NCI-H2029 treated with DMSO at 0.1 percent for 48 hours (cell line): Measurements from ENCODE around the gene MAPRE3.

Experiments used
- DNase-seq: peaks from one replicate; lab custom pipeline; 2025; lab: John Stamatoyannopoulos, UW

The MAPRE3 gene

DNA sequence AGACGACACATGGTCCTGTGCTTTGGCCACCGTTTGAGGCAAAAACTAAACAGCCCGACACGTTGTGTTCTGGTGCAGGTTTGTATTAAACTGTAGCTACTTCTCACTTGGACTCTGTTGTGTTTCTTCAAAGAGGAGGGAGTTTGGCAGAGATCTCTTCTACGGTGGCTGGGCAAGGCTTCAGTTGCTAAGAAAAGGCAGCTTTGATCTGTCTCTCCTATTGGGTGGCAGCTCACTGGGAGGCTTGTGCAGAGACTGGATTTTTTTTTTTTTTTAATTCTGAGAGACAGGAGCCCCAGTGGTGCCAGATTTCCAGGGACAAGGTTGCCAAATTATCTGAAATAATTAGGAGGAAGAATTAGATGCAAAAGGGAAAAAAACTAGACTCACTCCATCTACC lies 20.2 kb upstream of the MAPRE3 start:
- DNase-seq, result no peak

- no peak for DNase-seq
Observed at GRCh38 chr2:26951236-26951635, 19.2 kb upstream of the MAPRE3 start.

GRCh38 chr2:26952374-26952773 lies 18.1 kb upstream of the MAPRE3 start:
- DNase-seq, result no peak

DNA sequence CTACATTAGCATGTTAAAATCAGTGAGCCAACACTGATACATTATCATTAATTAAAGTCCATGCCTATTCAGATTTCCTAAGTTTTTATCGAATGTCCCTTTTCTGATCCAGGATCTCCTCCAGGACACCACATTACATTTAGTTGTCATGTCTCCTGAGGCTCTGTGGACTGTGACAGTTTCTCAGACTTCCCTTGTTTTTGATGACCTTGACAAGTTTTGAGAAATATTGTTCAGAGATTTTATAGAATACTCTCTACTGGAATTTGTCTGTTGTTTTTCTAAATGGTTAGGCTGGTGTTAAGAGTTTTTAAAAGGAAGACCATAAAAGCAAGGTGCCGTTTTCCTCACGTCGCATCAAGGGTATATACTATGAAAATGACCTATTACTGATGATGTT lies 16.3 kb upstream of the MAPRE3 start:
- no peak for DNase-seq

DNA sequence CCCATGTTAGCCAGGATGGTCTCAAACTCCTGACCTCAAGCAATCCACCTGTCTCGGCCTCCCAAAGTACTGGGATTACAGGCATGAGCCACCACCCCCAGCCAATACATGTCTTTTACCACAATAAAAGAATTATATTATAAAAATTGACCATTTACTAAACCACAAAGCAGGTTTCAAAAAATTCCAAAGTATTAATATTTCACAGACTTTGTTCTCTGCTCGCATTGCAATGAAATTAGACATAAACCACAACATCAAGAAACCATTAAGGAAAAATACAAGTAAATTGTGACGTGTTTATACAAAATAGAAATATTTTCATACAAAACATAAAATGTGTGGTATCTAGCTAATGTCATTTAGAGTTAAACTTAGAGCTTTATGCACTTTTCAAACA lies 13.4 kb upstream of the MAPRE3 start:
- DNase-seq, result no peak

DNA sequence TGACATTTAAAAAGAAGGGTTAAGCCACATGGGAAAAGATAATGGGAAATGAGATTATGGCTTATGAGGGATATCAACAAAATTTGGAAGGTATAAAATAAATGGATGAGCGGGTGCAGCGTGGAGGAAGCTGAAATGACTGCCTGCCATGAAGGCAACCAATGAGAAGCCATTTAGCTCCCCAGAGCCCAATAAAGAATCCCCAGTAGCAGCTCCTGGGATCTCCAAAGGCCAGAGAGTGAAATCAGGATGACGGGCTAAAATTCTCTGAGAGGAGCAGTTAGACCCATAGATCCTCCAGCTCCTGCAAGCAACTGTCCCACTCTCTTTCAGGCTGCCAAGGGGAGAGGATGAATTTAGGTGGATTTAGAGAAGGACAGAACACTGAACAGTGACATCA lies 12.9 kb upstream of the MAPRE3 start:
- no peak for DNase-seq

- DNase-seq, result no peak
Observed at GRCh38 chr2:26959331-26959730, 11.1 kb upstream of the MAPRE3 start.

DNA sequence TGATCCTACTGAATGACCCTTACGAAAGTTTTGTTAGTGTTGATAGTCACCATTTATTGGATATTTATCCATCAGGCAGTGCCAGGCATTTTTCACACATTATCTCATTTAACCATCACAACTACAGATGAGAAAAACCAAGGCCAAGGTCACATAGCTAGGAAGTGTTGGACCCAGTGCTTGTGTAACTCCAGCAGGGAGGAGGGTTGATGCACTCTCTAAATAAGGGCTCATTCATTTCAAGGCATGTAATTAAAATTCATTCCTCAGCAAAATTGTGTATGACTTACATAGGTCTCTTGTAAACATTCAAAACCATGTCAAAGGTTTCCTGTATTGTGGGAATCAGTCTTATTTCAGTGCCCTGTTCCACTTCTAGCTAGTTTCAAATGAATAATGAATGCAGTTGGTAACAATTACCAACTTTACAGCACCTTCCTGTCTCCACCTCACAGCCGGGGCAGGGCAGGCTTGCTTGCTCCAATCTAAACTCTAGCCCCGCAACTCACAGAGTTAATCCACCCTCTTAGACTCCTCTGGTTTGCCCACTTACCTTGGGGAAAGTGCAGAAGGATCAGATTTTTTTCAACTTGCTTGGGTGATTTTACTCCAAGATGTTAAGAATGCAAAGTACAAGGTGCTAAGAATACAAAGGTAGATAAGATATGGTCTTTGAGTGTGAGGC lies 5.8 kb upstream of the MAPRE3 start:
- no peak for DNase-seq

- DNase-seq, result no peak
Observed at GRCh38 chr2:26968001-26968400, 2.4 kb upstream of the MAPRE3 start.

- no peak for DNase-seq
Observed at GRCh38 chr2:26969077-26969844, 1.2 kb upstream of the MAPRE3 start.

GRCh38 chr2:26970928-26971627 lies 641 bp downstream of the MAPRE3 start:
- DNase-seq, result no peak

DNA sequence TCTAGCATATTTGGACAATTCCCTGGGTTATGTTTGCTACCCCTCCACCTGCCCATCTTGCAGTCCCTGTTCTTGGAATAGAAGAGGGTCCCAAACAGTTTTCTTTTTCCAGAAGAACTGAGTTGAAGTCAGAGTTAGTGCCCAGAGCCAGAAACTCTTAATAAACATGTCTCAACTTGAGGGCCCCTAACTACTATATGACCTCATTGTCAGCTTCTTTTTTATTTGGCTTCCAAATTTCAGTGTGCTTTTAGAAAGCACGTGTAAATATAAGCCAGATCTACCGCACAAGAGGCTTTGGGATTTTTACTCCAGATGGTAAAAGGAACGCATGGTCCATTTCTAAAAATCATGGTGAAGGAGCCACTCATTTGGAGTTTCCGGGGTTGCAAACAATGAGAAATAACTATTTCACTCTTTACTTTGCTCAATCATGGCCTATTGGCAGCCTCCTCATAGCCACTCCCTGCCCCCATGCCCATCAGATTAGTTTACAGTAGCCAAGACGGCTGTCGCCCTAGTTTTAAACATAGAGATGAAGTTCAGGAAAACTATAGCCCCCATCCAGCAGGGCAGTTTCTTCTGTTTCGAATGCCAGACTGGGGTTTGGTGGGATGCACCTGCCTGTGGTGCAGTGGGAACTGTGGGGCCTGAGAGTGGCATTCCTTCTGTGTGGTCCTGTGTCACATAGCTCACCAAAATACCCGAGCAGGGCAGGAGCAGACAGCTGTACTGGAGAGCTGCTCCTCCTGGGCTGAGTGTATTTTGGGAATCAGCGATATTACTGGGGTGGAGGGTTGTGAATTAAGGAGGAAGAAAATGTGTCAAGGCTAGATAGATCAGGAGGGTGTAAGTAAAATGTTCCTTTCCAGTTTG lies 1.7 kb downstream of the MAPRE3 start:
- DNase-seq, result no peak

- DNase-seq, result no peak
Observed at GRCh38 chr2:26974352-26974751, 3.9 kb downstream of the MAPRE3 start.

DNA sequence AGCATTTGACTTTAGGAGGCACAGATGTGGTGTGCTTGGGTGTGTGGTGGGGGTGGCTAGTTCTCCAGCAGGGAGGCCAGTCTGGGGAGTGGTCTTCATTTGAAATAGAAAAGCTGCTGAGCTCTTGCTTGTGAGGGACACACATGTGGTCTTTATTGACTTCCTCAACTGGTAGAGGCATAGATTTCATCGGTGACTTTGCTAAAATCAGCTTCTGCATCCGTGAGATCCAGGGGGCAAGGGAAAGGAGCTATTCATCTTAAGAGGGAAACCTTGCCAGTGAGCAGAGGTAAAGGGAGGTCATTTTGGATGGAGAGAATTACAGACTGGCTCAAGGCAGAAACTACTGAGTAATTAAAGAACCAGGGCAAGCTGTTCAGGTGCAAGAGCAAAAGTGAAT lies 4.7 kb downstream of the MAPRE3 start:
- DNase-seq, result no peak

GRCh38 chr2:26975656-26976055 lies 5.2 kb downstream of the MAPRE3 start:
- DNase-seq, result no peak

GRCh38 chr2:26976237-26976636 lies 5.8 kb downstream of the MAPRE3 start:
- no peak for DNase-seq

GRCh38 chr2:26977012-26977411 lies 6.6 kb downstream of the MAPRE3 start:
- no peak for DNase-seq

GRCh38 chr2:26978061-26978596 lies 7.7 kb downstream of the MAPRE3 start:
- DNase-seq, result peak; percentile 51

GRCh38 chr2:26979741-26980140 lies 9.3 kb downstream of the MAPRE3 start:
- no peak for DNase-seq

DNA sequence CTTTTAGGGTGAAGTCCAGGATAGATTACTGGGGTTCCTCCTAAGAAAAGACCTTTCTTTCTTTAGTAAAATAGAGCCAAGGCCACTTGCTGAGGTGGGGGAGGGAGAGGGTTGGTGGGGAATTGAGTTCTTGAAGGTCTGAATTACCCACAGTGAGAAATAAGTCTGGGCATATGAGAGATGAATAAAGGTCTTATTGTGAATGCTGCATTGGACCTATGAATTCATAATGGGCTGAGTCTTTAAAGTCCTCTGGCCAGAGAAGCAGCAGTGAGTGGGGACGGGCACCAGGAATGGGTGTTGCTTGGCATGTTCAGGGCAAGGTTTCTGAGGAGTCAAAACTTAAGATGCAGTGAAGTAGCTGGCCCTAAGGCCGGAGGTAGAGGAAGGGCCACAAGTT lies 10.5 kb downstream of the MAPRE3 start:
- no peak for DNase-seq

DNA sequence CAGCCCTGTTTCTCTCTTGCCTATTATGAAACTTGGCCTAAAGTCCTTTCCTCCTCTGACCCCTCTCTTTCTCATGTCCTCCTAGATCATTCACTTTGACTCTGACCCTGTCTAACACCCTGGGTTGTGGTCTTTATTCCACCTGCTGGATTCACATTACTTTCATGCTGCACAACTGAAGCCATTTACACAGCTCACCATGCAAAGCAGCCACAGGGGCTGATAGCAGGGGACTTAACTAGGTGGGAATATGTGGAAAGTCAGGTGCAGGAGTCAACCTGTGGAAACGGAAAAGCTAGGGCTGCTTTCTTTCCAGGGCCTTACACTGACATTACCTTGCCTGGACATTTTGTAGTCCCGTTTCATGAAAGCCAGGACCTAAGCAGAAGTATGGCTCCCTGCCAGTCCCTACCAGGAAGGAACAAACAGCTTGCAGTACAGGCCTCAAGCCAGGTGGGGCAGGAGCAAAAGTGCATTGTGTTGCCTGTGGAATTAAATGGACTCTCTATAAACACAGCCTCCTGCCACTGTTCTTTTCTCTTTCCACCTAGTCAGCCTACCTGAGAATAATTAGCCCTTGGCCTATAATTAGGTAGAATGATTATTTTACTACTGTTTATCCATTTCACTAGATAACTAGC lies 11.8 kb downstream of the MAPRE3 start:
- peak; percentile 83 for DNase-seq
